Fibroblast of lung (primary cell): ENCODE results near the gene HECTD1.

Source experiments
- EZH2 ChIP-seq: IDR thresholded peaks from 2 replicates; pipeline ENCODE4 v1.5.1; 2012; ENCODE audit warnings: low read length, control low read depth, mild to moderate bottlenecking; ENCODE audit errors: missing control alignments
- TF ChIP-seq, protein P1 (sequence below), 2 donors: IDR thresholded peaks in 1 of 2; conservative IDR thresholded peaks in 1 of 2; 1 replicate in 1 of 2; 2 replicates in 1 of 2; pipeline ENCODE4 v1.5.1; 2011 to 2012; ENCODE audit warnings: low read length in 2 of 2, control low read depth in 1 of 2, inconsistent platforms in 1 of 2, low read depth in 1 of 2, mild to moderate bottlenecking in 1 of 2

DNA sequence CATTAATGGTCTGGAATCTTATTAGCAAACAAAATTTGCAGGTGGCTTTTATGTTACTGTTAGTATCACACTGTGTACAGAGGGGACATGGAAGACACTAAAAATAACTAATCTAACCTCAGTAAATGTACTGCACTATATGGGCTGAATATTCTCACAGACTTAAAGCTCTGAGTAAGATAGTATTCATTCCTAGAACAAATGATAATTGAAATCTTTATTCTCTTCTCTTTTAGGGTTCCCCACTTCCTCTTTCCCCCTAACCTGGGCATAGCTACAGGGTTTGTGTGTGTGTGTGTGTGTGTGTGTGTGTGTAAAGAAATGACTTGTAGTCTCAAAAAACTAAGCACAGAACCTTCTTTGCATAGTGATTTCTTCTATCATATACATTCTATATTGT lies 21.4 kb upstream of the HECTD1 start:
- TF ChIP-seq, protein P1, sequence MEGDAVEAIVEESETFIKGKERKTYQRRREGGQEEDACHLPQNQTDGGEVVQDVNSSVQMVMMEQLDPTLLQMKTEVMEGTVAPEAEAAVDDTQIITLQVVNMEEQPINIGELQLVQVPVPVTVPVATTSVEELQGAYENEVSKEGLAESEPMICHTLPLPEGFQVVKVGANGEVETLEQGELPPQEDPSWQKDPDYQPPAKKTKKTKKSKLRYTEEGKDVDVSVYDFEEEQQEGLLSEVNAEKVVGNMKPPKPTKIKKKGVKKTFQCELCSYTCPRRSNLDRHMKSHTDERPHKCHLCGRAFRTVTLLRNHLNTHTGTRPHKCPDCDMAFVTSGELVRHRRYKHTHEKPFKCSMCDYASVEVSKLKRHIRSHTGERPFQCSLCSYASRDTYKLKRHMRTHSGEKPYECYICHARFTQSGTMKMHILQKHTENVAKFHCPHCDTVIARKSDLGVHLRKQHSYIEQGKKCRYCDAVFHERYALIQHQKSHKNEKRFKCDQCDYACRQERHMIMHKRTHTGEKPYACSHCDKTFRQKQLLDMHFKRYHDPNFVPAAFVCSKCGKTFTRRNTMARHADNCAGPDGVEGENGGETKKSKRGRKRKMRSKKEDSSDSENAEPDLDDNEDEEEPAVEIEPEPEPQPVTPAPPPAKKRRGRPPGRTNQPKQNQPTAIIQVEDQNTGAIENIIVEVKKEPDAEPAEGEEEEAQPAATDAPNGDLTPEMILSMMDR (conservative IDR thresholded peaks at IDR 0.05 in 1 of 2, IDR thresholded peaks at IDR 0.05 in 1 of 2; ENCODE audit: low read depth in 1 of 2, low read length in 2 of 2): no peak
- no peak for TF ChIP-seq EZH2
